Gastrocnemius medialis (tissue), 4 donors: ENCODE data around the gene MILR1.

Experiments
- POLR2A ChIP-seq, 2 donors: fragments of 450-650 bp; IDR thresholded peaks; one replicate each; pipeline ENCODE4 v1.6.1; 2017; ENCODE audit warnings: antibody characterized with exemption in 2 of 2, mild to moderate bottlenecking in 2 of 2, moderate library complexity in 2 of 2
- TF ChIP-seq, protein P1 (sequence below), 5 experiments: fragments of 450-650 bp in 3 of 5; fragments of 200-600 bp in 2 of 5; sonication (generic) in 2 of 5; IDR thresholded peaks in 4 of 5; conservative IDR thresholded peaks in 1 of 5; 1 replicate in 4 of 5; 2 replicates in 1 of 5; pipeline ENCODE4 v1.5.1; 2016 to 2019; ENCODE audit warnings: antibody characterized with exemption in 5 of 5, mild to moderate bottlenecking in 3 of 5, moderate library complexity in 3 of 5

DNA sequence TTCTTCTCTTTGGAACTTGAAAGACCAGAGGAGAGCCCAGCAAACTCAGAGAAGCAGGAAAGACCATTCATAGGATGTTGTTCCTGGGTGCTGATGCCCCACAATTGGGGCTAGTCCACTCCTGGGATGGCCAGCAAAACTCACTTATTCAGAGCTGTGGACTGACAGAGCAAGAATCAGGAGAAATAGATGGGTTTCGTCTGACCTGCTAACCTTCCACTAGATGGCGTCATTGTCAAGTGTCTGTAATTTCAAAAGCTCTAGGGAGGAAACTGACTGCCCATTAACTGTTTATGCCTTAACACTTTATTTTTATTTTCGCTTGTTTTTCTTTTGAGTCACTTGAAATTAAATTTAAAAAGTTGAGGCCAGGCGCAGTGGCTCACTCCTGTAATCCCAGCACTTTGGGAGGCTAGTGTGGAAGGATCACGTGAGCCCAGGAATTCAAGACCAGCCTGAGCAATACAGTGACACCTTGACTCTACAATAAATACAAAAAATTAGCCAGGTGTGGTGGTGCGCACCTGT lies 28.7 kb upstream of the MILR1 start:
- TF ChIP-seq, protein P1, sequence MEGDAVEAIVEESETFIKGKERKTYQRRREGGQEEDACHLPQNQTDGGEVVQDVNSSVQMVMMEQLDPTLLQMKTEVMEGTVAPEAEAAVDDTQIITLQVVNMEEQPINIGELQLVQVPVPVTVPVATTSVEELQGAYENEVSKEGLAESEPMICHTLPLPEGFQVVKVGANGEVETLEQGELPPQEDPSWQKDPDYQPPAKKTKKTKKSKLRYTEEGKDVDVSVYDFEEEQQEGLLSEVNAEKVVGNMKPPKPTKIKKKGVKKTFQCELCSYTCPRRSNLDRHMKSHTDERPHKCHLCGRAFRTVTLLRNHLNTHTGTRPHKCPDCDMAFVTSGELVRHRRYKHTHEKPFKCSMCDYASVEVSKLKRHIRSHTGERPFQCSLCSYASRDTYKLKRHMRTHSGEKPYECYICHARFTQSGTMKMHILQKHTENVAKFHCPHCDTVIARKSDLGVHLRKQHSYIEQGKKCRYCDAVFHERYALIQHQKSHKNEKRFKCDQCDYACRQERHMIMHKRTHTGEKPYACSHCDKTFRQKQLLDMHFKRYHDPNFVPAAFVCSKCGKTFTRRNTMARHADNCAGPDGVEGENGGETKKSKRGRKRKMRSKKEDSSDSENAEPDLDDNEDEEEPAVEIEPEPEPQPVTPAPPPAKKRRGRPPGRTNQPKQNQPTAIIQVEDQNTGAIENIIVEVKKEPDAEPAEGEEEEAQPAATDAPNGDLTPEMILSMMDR (IDR thresholded peaks at IDR 0.05 in 4 of 5, conservative IDR thresholded peaks at IDR 0.05 in 1 of 5): peak; percentile 50 to 71 (median 63)
- TF ChIP-seq POLR2A (IDR thresholded peaks at IDR 0.05): no peak
